HL-60 (cell line): ENCODE measurements around the gene CCDC88A.

Source experiments
- DNase-seq, 2 experiments: peaks; one replicate each; pipeline ENCODE4 v3.0.0-alpha.2; 2010 to 2020; ENCODE audit warnings: low read depth in 1 of 2, low spot score in 1 of 2
- H3K27ac ChIP-seq: fragments of 250-450 bp; sonication (Bioruptor Pico); replicated peaks from 2 replicates; pipeline ENCODE4 v1.5.1; 2020; ENCODE audit warnings: mild to moderate bottlenecking, moderate library complexity
- H3K27me3 ChIP-seq: fragments of 250-450 bp; sonication (Bioruptor Pico); 2 replicates; pipeline ENCODE4 v1.5.1; 2021; ENCODE audit warnings: mild to moderate bottlenecking, moderate library complexity; ENCODE audit not compliant: insufficient read depth, poor library complexity, severe bottlenecking
- H3K4me3 ChIP-seq: replicated peaks from 2 replicates; pipeline ENCODE4 v1.5.1; 2011; ENCODE audit warnings: mild to moderate bottlenecking, control low read depth, low read length; ENCODE audit not compliant: insufficient read depth
- CTCF ChIP-seq: IDR thresholded peaks from one replicate; pipeline ENCODE4 v1.5.1; 2011; ENCODE audit warnings: low read length, control low read depth, inconsistent platforms; ENCODE audit not compliant: insufficient read depth
- GABPA ChIP-seq: IDR thresholded peaks from 2 replicates; pipeline ENCODE4 v1.6.1; 2012; ENCODE audit warnings: low read depth
- POLR2AphosphoS5 ChIP-seq: IDR thresholded peaks from 2 replicates; pipeline ENCODE4 v1.6.1; 2012; ENCODE audit warnings: low read depth
- SPI1 ChIP-seq: IDR thresholded peaks from 2 replicates; pipeline ENCODE4 v1.6.1; 2012; ENCODE audit warnings: low read depth, mild to moderate bottlenecking, borderline replicate concordance
- TF ChIP-seq, protein P1 (sequence below): IDR thresholded peaks from 2 replicates; pipeline ENCODE4 v1.6.1; 2012; ENCODE audit warnings: low read depth; ENCODE audit not compliant: insufficient replicate concordance

The CCDC88A gene

GRCh38 chr2:55370208-55370607 is 49.4 kb downstream of the CCDC88A start:
- Histone ChIP-seq H3K27me3 (no peaks in the 10 kb centered on the region), H3K4me3 (no peak overlapping the region), H3K27ac (no peak overlapping the region)
- DNase-seq = no peak
- TF ChIP-seq SPI1 = no peak
- no peak for TF ChIP-seq POLR2AphosphoS5
- TF ChIP-seq CTCF = no peak
- TF ChIP-seq, protein P1, sequence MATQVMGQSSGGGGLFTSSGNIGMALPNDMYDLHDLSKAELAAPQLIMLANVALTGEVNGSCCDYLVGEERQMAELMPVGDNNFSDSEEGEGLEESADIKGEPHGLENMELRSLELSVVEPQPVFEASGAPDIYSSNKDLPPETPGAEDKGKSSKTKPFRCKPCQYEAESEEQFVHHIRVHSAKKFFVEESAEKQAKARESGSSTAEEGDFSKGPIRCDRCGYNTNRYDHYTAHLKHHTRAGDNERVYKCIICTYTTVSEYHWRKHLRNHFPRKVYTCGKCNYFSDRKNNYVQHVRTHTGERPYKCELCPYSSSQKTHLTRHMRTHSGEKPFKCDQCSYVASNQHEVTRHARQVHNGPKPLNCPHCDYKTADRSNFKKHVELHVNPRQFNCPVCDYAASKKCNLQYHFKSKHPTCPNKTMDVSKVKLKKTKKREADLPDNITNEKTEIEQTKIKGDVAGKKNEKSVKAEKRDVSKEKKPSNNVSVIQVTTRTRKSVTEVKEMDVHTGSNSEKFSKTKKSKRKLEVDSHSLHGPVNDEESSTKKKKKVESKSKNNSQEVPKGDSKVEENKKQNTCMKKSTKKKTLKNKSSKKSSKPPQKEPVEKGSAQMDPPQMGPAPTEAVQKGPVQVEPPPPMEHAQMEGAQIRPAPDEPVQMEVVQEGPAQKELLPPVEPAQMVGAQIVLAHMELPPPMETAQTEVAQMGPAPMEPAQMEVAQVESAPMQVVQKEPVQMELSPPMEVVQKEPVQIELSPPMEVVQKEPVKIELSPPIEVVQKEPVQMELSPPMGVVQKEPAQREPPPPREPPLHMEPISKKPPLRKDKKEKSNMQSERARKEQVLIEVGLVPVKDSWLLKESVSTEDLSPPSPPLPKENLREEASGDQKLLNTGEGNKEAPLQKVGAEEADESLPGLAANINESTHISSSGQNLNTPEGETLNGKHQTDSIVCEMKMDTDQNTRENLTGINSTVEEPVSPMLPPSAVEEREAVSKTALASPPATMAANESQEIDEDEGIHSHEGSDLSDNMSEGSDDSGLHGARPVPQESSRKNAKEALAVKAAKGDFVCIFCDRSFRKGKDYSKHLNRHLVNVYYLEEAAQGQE = no peak
- TF ChIP-seq GABPA = no peak

- no peak for TF ChIP-seq CTCF
- TF ChIP-seq SPI1 = peak; percentile 71; the same call in 1 of the 2 replicates
- peak; percentile 2 to 17 for DNase-seq
- Histone ChIP-seq H3K4me3 (no peak overlapping the region), H3K27me3 (no peaks in the 10 kb centered on the region), H3K27ac (peak overlapping the region; percentile 61)
These were observed 54.4 kb downstream of the CCDC88A start for GRCh38 chr2:55365303-55365702.

DNA sequence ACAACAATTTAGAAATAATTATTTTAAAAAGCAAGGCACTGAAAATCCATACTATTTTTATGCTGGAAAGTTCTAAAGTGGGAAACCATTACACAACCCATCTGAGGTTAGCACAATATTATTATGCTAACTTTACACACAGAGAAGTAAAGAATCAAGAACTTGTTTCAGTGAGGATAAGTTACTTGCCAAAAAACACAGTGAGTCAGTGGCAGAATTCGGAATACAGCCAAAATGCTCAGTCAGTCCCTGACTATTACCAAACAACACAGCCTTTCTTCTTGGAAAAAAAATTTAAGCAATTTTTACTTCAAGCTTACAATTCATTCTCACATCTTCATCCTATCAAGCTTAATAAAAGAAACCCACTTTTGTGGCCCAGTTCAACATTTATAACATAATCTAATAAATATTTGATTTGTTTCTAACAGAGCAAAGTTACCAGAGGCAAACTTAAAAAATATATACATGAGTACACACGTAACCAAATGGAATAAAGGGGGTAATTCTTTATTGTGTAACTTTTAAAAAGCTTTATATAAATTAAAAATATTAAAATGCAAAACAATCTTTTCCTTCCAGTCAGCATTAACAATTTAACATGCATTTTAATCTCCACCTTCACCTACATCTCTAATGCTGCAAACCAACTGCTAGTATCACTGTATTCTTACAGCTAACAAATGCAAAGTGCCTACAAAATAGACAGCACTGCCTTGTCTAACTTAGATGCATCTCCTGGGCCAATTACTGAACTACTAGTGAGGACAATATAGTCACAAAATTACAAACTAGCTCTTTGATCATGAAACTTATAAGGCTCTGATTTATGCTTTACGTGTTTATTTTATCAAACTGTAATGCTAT is 55.2 kb downstream of the CCDC88A start:
- peak in 1 of 2 experiments; percentile 60 for DNase-seq
- no peak for TF ChIP-seq POLR2AphosphoS5
- TF ChIP-seq CTCF = no peak
- TF ChIP-seq GABPA = no peak
- no peak for TF ChIP-seq SPI1
- TF ChIP-seq, protein P1 = no peak
- H3K27me3 ChIP-seq = no peaks in the 10 kb centered on the region
- H3K27ac ChIP-seq = no peak overlapping the region
- H3K4me3 ChIP-seq = no peak overlapping the region

GRCh38 chr2:55363636-55364035 is 56.0 kb downstream of the CCDC88A start:
- Histone ChIP-seq H3K4me3 (no peak overlapping the region), H3K27ac (no peak overlapping the region), H3K27me3 (no peaks in the 10 kb centered on the region)
- TF ChIP-seq GABPA (no peak), SPI1 (no peak), POLR2AphosphoS5 (no peak), CTCF (no peak)
- TF ChIP-seq, protein P1 = no peak
- no peak for DNase-seq
